OCI-LY3 (cell line): ENCODE measurements around the gene TNS3.

Experiments
- H2AFZ ChIP-seq: fragments of 200-600, 300-600 bp; shearing (Covaris generic); 2 replicates; pipeline ENCODE4 v1.6.0; 2014; ENCODE audit warnings: antibody characterized with exemption, low read depth, low read length
- H3K27ac ChIP-seq: fragments of 200-600, 300-600 bp; sonication (generic); 2 replicates; pipeline ENCODE4 v1.5.1; 2014; ENCODE audit warnings: mild to moderate bottlenecking, low read length, moderate library complexity, mixed read lengths
- H3K27me3 ChIP-seq: fragments of 200-600, 300-600 bp; sonication (generic); 2 replicates; pipeline ENCODE4 v1.6.1; 2014; ENCODE audit warnings: low read depth, low read length, mixed read lengths
- H3K36me3 ChIP-seq: fragments of 200-600, 300-600 bp; sonication (generic); replicated peaks from 2 replicates; pipeline ENCODE3; 2014; ENCODE audit warnings: low read depth, low read length, mixed read lengths
- H3K4me1 ChIP-seq: fragments of 300-600, 200-600 bp; sonication (generic); 2 replicates; pipeline ENCODE4 v1.6.1; 2014; ENCODE audit warnings: low read length, mixed read lengths
- H3K4me2 ChIP-seq: fragments of 200-600, 300-600 bp; sonication (generic); 2 replicates; pipeline ENCODE4 v1.6.1; 2014; ENCODE audit warnings: low read length, mixed read lengths
- H3K4me3 ChIP-seq: fragments of 300-600, 200-600 bp; sonication (generic); 2 replicates; pipeline ENCODE4 v1.5.1; 2014; ENCODE audit warnings: antibody characterized with exemption, mild to moderate bottlenecking, low read length, moderate library complexity
- H3K79me2 ChIP-seq: fragments of 300-600, 200-600 bp; shearing (Covaris generic); 2 replicates; pipeline ENCODE4 v1.6.1; 2014; ENCODE audit warnings: mild to moderate bottlenecking, low read length, mixed read lengths
- H3K9ac ChIP-seq: fragments of 300-600, 200-600 bp; shearing (Covaris generic); 2 replicates; pipeline ENCODE4 v1.6.0; 2014; ENCODE audit warnings: mild to moderate bottlenecking, low read length, moderate library complexity
- H3K9me3 ChIP-seq: fragments of 200-600, 300-600 bp; shearing (Covaris generic); 2 replicates; pipeline ENCODE4 v1.6.1; 2014; ENCODE audit warnings: low read length, mixed read lengths; ENCODE audit not compliant: insufficient read depth
- H4K20me1 ChIP-seq: fragments of 200-600, 300-600 bp; sonication (generic); 2 replicates; pipeline ENCODE4 v1.6.1; 2016; ENCODE audit warnings: low read length, mixed read lengths; ENCODE audit not compliant: insufficient read depth
- EZH2phosphoT487 ChIP-seq: fragments of 200-600 bp; shearing (Covaris generic); IDR thresholded peaks from 2 replicates; pipeline ENCODE4 v1.6.1; 2018; ENCODE audit warnings: antibody characterized with exemption, mixed run types, low read depth
- TF ChIP-seq, protein P1 (sequence below): fragments of 200-600, 300-600 bp; sonication (generic); IDR thresholded peaks from 2 replicates; pipeline ENCODE4 v1.5.1; 2014; ENCODE audit warnings: antibody characterized with exemption, low read length, low read depth

Gene TNS3

DNA sequence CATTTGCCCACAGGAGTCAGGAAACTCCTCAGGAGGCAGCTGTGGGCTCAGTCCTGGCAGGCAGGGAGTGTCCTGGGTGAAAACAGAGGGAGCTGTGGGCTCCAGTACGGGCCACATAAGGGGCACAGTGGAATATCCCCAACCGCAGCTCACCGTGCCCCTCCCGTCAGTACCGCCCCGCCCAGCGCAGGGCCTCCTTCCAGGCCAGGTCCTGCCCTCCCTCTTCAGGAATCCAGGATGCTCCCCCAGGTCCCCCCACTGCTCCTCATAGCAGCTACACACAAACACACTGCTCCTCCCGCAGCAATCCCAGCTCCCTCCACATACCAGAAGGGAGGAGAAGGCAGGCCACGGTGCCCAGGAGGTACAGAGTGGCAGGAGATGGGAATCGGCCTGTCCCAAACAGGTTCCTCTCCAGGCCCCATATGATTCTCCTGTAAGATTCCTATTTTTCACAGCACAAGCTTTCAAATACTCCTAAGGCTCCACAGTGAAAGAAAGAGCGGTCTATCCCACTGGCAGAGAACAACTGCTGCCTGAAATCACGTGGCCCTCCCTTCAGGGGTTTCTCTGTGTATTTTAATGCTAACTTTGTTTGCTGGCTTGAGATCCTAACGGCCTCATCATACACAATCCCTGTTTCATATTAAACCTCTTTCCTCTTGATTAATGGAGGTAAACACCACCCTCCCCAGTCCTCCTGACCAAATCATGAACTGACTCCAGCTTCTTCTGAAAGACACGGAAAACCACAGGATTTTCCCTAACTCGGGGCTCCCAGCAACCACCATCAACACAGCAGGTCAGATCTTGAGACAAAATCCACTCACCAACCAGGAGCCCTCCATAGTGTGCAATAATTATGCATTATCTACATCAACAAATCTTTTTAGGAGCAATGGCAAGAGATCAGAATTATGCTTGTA is 178.7 kb downstream of the TNS3 start:
- H2AFZ ChIP-seq: no peak overlapping the region
- H3K4me2 ChIP-seq: no peak overlapping the region
- H3K4me3 ChIP-seq: no peak overlapping the region
- H3K9ac ChIP-seq: no peak overlapping the region
- H3K4me1 ChIP-seq: no peaks in the 10 kb centered on the region
- no peaks in the 10 kb centered on the region for H3K79me2 ChIP-seq
- no peaks in the 10 kb centered on the region for H3K9me3 ChIP-seq
- no peaks in the 10 kb centered on the region for H3K36me3 ChIP-seq
- no peaks in the 10 kb centered on the region for H4K20me1 ChIP-seq
- no peaks in the 10 kb centered on the region for H3K27me3 ChIP-seq
- no peak overlapping the region for H3K27ac ChIP-seq
- no peak for TF ChIP-seq EZH2phosphoT487
- TF ChIP-seq, protein P1, sequence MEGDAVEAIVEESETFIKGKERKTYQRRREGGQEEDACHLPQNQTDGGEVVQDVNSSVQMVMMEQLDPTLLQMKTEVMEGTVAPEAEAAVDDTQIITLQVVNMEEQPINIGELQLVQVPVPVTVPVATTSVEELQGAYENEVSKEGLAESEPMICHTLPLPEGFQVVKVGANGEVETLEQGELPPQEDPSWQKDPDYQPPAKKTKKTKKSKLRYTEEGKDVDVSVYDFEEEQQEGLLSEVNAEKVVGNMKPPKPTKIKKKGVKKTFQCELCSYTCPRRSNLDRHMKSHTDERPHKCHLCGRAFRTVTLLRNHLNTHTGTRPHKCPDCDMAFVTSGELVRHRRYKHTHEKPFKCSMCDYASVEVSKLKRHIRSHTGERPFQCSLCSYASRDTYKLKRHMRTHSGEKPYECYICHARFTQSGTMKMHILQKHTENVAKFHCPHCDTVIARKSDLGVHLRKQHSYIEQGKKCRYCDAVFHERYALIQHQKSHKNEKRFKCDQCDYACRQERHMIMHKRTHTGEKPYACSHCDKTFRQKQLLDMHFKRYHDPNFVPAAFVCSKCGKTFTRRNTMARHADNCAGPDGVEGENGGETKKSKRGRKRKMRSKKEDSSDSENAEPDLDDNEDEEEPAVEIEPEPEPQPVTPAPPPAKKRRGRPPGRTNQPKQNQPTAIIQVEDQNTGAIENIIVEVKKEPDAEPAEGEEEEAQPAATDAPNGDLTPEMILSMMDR: no peak

DNA sequence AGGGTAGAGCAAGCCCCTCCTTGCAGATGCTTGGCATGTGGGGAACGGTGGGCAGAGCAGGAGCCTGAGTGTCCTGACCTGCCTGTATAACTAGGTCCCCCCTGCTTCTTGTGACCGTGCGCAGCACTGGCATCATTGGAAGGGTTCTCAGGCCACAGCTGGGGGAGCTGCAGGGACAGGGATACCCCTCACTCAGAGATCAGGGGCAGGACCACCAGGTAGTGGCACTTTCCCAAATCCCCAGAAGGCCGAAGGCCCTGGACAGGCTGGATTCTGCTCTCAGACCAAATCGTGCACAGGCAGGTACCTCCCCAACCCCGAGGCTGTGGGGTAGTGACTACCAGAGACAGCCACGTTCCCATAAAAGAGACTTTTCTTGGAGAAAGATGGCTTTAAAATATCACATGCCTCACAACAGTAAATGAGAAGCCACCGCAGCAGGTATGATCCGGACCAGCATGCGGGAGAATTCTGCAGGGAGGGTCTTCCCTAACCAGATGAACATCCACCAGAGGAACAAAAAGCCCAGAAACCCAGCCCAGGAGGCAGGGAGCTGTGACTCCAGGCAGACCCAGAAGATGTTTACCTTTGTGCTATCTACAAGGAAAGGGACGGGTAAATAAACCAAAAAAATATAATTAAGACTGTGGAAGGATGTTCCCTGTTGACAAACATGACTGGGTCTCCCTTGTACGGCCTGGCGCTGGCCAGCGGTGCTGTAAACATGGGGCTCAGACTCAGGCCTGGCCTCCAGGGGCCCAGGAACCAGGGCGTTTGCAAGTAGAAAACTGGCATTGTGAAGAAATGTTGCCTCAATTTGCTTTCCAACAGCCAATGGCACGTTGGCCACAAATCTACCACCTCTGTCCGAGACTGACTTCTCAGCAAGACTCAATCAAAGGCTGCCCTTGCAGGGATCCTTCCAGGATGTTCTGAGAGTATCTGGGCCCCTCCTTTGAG is 180.0 kb downstream of the TNS3 start:
- Histone ChIP-seq H3K79me2 (no peaks in the 10 kb centered on the region), H3K27me3 (no peaks in the 10 kb centered on the region), H3K9me3 (no peaks in the 10 kb centered on the region), H3K36me3 (no peaks in the 10 kb centered on the region), H3K4me2 (no peak overlapping the region), H3K4me1 (no peaks in the 10 kb centered on the region), H3K9ac (no peak overlapping the region), H3K27ac (no peak overlapping the region), H4K20me1 (no peaks in the 10 kb centered on the region), H2AFZ (no peak overlapping the region), H3K4me3 (no peak overlapping the region)
- no peak for TF ChIP-seq EZH2phosphoT487
- TF ChIP-seq, protein P1: no peak

- Histone ChIP-seq H3K27ac (no peak overlapping the region), H3K4me2 (no peak overlapping the region), H3K4me1 (no peaks in the 10 kb centered on the region), H3K79me2 (no peaks in the 10 kb centered on the region), H3K36me3 (peaks cover 4% of the 10 kb centered on the region), H3K9me3 (no peaks in the 10 kb centered on the region), H3K4me3 (no peak overlapping the region), H4K20me1 (no peaks in the 10 kb centered on the region), H3K27me3 (no peaks in the 10 kb centered on the region), H2AFZ (no peak overlapping the region), H3K9ac (no peak overlapping the region)
- TF ChIP-seq EZH2phosphoT487: no peak
- TF ChIP-seq, protein P1: no peak
Measured at GRCh38 chr7:47400741-47401206, 181.1 kb downstream of the TNS3 start.

- Histone ChIP-seq H3K36me3 (peaks cover 7% of the 10 kb centered on the region), H3K9me3 (no peaks in the 10 kb centered on the region), H3K27ac (no peak overlapping the region), H3K27me3 (no peaks in the 10 kb centered on the region), H3K4me1 (no peaks in the 10 kb centered on the region), H3K9ac (no peak overlapping the region), H4K20me1 (no peaks in the 10 kb centered on the region), H3K4me2 (no peak overlapping the region), H3K79me2 (no peaks in the 10 kb centered on the region), H3K4me3 (no peak overlapping the region), H2AFZ (no peak overlapping the region)
- TF ChIP-seq EZH2phosphoT487: no peak
- TF ChIP-seq, protein P1: no peak
Measured at GRCh38 chr7:47400001-47400400, 181.9 kb downstream of the TNS3 start.
